ENCODE measurements around the gene EIF2A.
"Not testable (repeated sequence)": the region's sequence is repeated elsewhere in the genome, so short reads cannot be mapped to it uniquely, and the experiment has no call there.

The EIF2A gene

GRCh38 chr3:150603153-150603979 lies 56.8 kb downstream of the EIF2A start, which contains the start of gene SELENOT:
Gene SELENOT, plus strand, starts transcription at chr3:150603321. Its CDS starts 42 bp downstream, at chr3:150603363.
- DNase-seq, result peak; percentile 99

GRCh38 chr3:150603980-150604319 lies 57.4 kb downstream of the EIF2A start:
- DNase-seq, result no peak

- DNase-seq, result no peak
Observed at GRCh38 chr3:150605998-150606641, 59.5 kb downstream of the EIF2A start.

GRCh38 chr3:150607267-150608065 lies 60.9 kb downstream of the EIF2A start:
- no peak for DNase-seq

GRCh38 chr3:150609988-150610387 lies 63.4 kb downstream of the EIF2A start:
- no peak for DNase-seq

- DNase-seq, result no peak
Observed at GRCh38 chr3:150610785-150611184, 64.2 kb downstream of the EIF2A start.

- DNase-seq, result no peak
Observed at GRCh38 chr3:150611666-150612065, 65.1 kb downstream of the EIF2A start.

- DNase-seq, result no peak
Observed at GRCh38 chr3:150612494-150612893, 65.9 kb downstream of the EIF2A start.

- no peak for DNase-seq
Observed at GRCh38 chr3:150613034-150613433, 66.4 kb downstream of the EIF2A start.

GRCh38 chr3:150613709-150614480 lies 67.3 kb downstream of the EIF2A start:
- no peak for DNase-seq

GRCh38 chr3:150620002-150620689 lies 73.6 kb downstream of the EIF2A start:
- DNase-seq, result no peak

- DNase-seq, result not testable (repeated sequence)
Observed at GRCh38 chr3:150622955-150623354, 76.4 kb downstream of the EIF2A start.

GRCh38 chr3:150623945-150624344 lies 77.4 kb downstream of the EIF2A start:
- no peak for DNase-seq

GRCh38 chr3:150626148-150626930 lies 79.8 kb downstream of the EIF2A start:
- no peak for DNase-seq

- peak; percentile 50 for DNase-seq
Observed at GRCh38 chr3:150627557-150627956, 81.0 kb downstream of the EIF2A start.

- no peak for DNase-seq
Observed at GRCh38 chr3:150631515-150632221, 85.1 kb downstream of the EIF2A start.

- peak; percentile 30 for DNase-seq
Observed at GRCh38 chr3:150635076-150635475, 88.5 kb downstream of the EIF2A start.

- peak; percentile 47 for DNase-seq
Observed at GRCh38 chr3:150635526-150635925, 88.9 kb downstream of the EIF2A start.
